GM23338 (cell line): ENCODE data around the gene TOMM70. TPM values are rescaled to one million over a fixed set of nuclear protein-coding genes. Genes with fewer than 3 reads are reported as not detected.

Source experiments
- ATAC-seq: fragments of 200-7000 bp; cut with Tn5 transposase; 3 replicates; pipeline ENCODE4 v1.9.1; 2020
- DNase-seq: peaks from one replicate; pipeline ENCODE4 v3.0.0-alpha.2; 2015; ENCODE audit warnings: low spot score
- H2AFZ ChIP-seq: fragments of 200-600 bp; sonication (generic); 2 replicates; pipeline ENCODE4 v1.8.0; 2016; ENCODE audit warnings: antibody characterized with exemption, mild to moderate bottlenecking, moderate library complexity
- H3F3A ChIP-seq: fragments of 200-600 bp; sonication (generic); replicated peaks from 2 replicates; pipeline ENCODE4 v1.8.0; 2017; ENCODE audit warnings: antibody characterized with exemption, mixed run types, low read depth
- H3K27ac ChIP-seq: fragments of 200-600 bp; sonication (generic); 2 replicates; pipeline ENCODE4 v1.6.1; 2016; ENCODE audit warnings: low read depth
- H3K27me3 ChIP-seq: fragments of 200-600 bp; sonication (generic); 2 replicates; pipeline ENCODE4 v1.8.0; 2016; ENCODE audit warnings: mild to moderate bottlenecking, mixed run types, moderate library complexity; ENCODE audit not compliant: insufficient read depth
- H3K36me3 ChIP-seq: fragments of 200-600 bp; sonication (generic); 2 replicates; pipeline ENCODE4 v1.8.0; 2016; ENCODE audit warnings: mild to moderate bottlenecking; ENCODE audit not compliant: insufficient read depth
- H3K4me1 ChIP-seq: fragments of 200-600 bp; sonication (generic); 2 replicates; pipeline ENCODE4 v1.8.0; 2016; ENCODE audit warnings: mild to moderate bottlenecking, moderate library complexity; ENCODE audit not compliant: insufficient read depth
- H3K4me2 ChIP-seq: fragments of 200-600 bp; sonication (generic); 2 replicates; pipeline ENCODE4 v1.7.1; 2017; ENCODE audit warnings: mixed run types
- H3K4me3 ChIP-seq: fragments of 200-600 bp; sonication (generic); 2 replicates; pipeline ENCODE4 v1.6.1; 2016; ENCODE audit warnings: mixed run types
- H3K79me2 ChIP-seq: fragments of 200-600 bp; sonication (generic); replicated peaks from 2 replicates; pipeline ENCODE4 v1.8.0; 2017; ENCODE audit warnings: mild to moderate bottlenecking; ENCODE audit not compliant: insufficient read depth
- H3K9me2 ChIP-seq: fragments of 200-600 bp; sonication (generic); 2 replicates; pipeline ENCODE4 v1.8.0; 2017; ENCODE audit not compliant: insufficient read depth
- H4K20me1 ChIP-seq: fragments of 200-600 bp; sonication (generic); replicated peaks from 2 replicates; pipeline ENCODE4 v1.8.0; 2017; ENCODE audit warnings: mild to moderate bottlenecking; ENCODE audit not compliant: insufficient read depth
- H3K27ac Mint-ChIP-seq: 2 replicates; pipeline ENCODE4 v1.8.0; 2020; ENCODE audit warnings: inconsistent platforms, mild to moderate bottlenecking, moderate library complexity, mixed read lengths
- H3K27me3 Mint-ChIP-seq: 3 replicates; pipeline ENCODE4 v1.8.0; 2022; ENCODE audit warnings: low read depth, mild to moderate bottlenecking, moderate library complexity, mixed read lengths, inconsistent platforms; ENCODE audit not compliant: insufficient read depth, poor library complexity
- H3K36me3 Mint-ChIP-seq: 3 replicates; pipeline ENCODE4 v1.8.0; 2021; ENCODE audit warnings: low read depth, mild to moderate bottlenecking, inconsistent platforms, moderate library complexity, mixed read lengths
- H3K4me1 Mint-ChIP-seq: 3 replicates; pipeline ENCODE4 v1.8.0; 2020; ENCODE audit warnings: mild to moderate bottlenecking, inconsistent platforms, mixed read lengths
- H3K4me3 Mint-ChIP-seq: 3 replicates; pipeline ENCODE4 v1.8.0; 2021; ENCODE audit warnings: moderate library complexity, mild to moderate bottlenecking, inconsistent platforms, mixed read lengths
- H3K9me3 Mint-ChIP-seq: 3 replicates; pipeline ENCODE4 v1.8.0; 2020; ENCODE audit warnings: moderate library complexity, mild to moderate bottlenecking, inconsistent platforms, mixed read lengths
- CREB1 ChIP-seq: fragments of 250-450 bp; sonication (Bioruptor Pico); IDR thresholded peaks from 2 replicates; pipeline ENCODE4 v1.5.0; 2020; ENCODE audit warnings: low read depth, mild to moderate bottlenecking, moderate library complexity
- CTCF ChIP-seq, 2 experiments: fragments of 200-600 bp in 1 of 2; sonication (generic) in 1 of 2; conservative IDR thresholded peaks; 2 replicates each; pipeline versions ENCODE4 v1.5.1 to v1.6.1; 2016 to 2017; ENCODE audit warnings: antibody characterized with exemption in 2 of 2, low read depth in 2 of 2, mild to moderate bottlenecking in 2 of 2, moderate library complexity in 1 of 2
- EZH2 ChIP-seq: fragments of 200-600 bp; sonication (generic); IDR thresholded peaks from one replicate; pipeline ENCODE4 v1.8.0; 2017; ENCODE audit warnings: antibody characterized with exemption, mild to moderate bottlenecking, low read depth; ENCODE audit not compliant: unreplicated experiment
- EZH2phosphoT487 ChIP-seq: fragments of 200-600 bp; sonication (generic); IDR thresholded peaks from one replicate; pipeline ENCODE4 v1.8.1; 2018; ENCODE audit warnings: antibody characterized with exemption; ENCODE audit not compliant: unreplicated experiment
- JUNB ChIP-seq: IDR thresholded peaks from one replicate; pipeline ENCODE4 v1.6.1; 2016; ENCODE audit warnings: antibody characterized with exemption; ENCODE audit not compliant: unreplicated experiment
- NANOG ChIP-seq: IDR thresholded peaks from 2 replicates; pipeline ENCODE4 v1.6.1; 2016; ENCODE audit warnings: antibody characterized with exemption, borderline replicate concordance
- POLR2AphosphoS5 ChIP-seq: IDR thresholded peaks from 2 replicates; pipeline ENCODE4 v1.6.1; 2016; ENCODE audit warnings: antibody characterized with exemption, low read depth
- STAT1 ChIP-seq: IDR thresholded peaks from one replicate; pipeline ENCODE4 v1.6.1; 2016; ENCODE audit warnings: antibody characterized with exemption; ENCODE audit not compliant: unreplicated experiment
- ZNF114 ChIP-seq: fragments of 250-450 bp; sonication (Bioruptor Pico); IDR thresholded peaks from 2 replicates; pipeline ENCODE4 v1.5.0; 2020; ENCODE audit warnings: mild to moderate bottlenecking, moderate library complexity
- ZNF331 ChIP-seq: fragments of 250-450 bp; sonication (Bioruptor Pico); IDR thresholded peaks from 2 replicates; pipeline ENCODE4 v1.5.0; 2020; ENCODE audit warnings: low read depth, mild to moderate bottlenecking, moderate library complexity
- polyA plus RNA-seq: library from polyadenylated mRNA; unstranded; fragments of >200 nt; fragmentation: Nextera tagmentation; extraction: Ambion mirVana; gene quantifications from 2 replicates; pipeline ENCODE4 v1.2.1, GENCODE V29; 2016
- total RNA-seq: library from RNA; depleted of rRNA; stranded (reverse); fragments of >200 nt; shearing (Covaris generic); gene quantifications from 2 replicates; pipeline ENCODE4 v1.2.3, GENCODE V29; 2014
- TF ChIP-seq, protein P1 (sequence below): IDR thresholded peaks from 2 replicates; pipeline ENCODE4 v1.6.1; 2016; ENCODE audit warnings: antibody characterized with exemption
- TF ChIP-seq, protein P2 (sequence below): IDR thresholded peaks from one replicate; pipeline ENCODE4 v1.6.1; 2018; ENCODE audit warnings: antibody characterized with exemption; ENCODE audit not compliant: unreplicated experiment
- TF ChIP-seq, protein P3 (sequence below): fragments of 250-450 bp; sonication (Bioruptor Pico); IDR thresholded peaks from 2 replicates; pipeline ENCODE4 v1.5.0; 2020; ENCODE audit warnings: mild to moderate bottlenecking, moderate library complexity

The TOMM70 gene
- total and polyA plus RNA-seq, 2 experiments from 2014 or later, result 29.5 to 66.8 TPM

DNA sequence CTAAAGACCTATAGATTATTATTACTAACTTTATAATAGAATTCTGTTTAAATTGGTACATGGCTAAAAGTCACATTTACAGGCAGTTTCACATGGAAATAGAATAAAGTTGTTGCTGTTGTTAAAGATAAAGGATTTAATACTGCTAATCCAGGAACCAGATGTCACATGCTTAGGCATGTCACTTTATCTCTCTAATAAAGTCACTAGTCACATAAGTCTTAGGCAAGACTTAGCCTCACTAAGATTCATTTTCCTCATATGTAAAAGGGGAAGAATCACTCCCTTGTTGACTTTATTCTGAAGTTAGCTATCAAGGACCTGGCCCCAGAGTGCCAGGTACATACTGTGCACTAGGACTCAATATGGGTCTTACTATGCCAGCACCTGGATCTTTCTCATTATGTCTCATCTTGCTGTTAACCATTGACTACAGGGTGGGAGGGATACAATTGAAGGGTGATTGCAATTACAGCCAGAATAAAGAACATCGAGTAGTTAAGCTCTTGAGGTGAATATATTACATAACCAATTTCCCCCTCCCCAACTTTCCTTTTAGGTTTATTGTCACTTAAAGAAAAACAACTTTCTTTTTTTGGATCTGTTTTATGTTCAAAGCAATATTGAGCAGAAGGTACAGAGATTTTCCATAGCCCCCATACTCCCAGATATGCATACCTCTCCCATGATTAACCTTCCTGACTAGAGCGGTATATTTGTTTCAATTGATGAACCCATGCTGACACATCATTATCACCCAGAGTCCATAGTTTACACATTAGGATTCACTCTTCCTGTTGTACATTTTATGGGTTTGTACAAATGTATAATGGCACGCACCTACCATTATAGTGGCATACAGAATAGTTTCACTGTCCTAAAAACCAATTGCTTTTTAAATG lies 37.1 kb upstream of the TOMM70 start:
- Histone ChIP-seq H3K4me3 (no peak overlapping the region), H3F3A (no peaks in the 10 kb centered on the region), H3K4me1 (peaks cover 8% of the 10 kb centered on the region; the same call in 1 of the 2 replicates), H3K4me2 (no peak overlapping the region), H4K20me1 (no peaks in the 10 kb centered on the region; the same call in 1 of the 2 replicates), H3K79me2 (no peaks in the 10 kb centered on the region), H3K27ac (no peak overlapping the region), H3K36me3 (no peaks in the 10 kb centered on the region), H3K9me2 (no peaks in the 10 kb centered on the region), H2AFZ (no peak overlapping the region), H3K27me3 (no peaks in the 10 kb centered on the region)
- ATAC-seq, result no peak
- peaks cover 2% of the 10 kb centered on the region; the same call in 2 of the 3 replicates for H3K4me1 Mint-ChIP-seq
- no peak overlapping the region for H3K27ac Mint-ChIP-seq
- H3K9me3 Mint-ChIP-seq, result peaks cover 29% of the 10 kb centered on the region
- no peak for DNase-seq
- no peak for TF ChIP-seq CTCF (conservative IDR thresholded peaks at IDR 0.05; ENCODE audit: low read depth in 2 of 2)
- no peak for TF ChIP-seq ZNF114
- TF ChIP-seq, protein P1, sequence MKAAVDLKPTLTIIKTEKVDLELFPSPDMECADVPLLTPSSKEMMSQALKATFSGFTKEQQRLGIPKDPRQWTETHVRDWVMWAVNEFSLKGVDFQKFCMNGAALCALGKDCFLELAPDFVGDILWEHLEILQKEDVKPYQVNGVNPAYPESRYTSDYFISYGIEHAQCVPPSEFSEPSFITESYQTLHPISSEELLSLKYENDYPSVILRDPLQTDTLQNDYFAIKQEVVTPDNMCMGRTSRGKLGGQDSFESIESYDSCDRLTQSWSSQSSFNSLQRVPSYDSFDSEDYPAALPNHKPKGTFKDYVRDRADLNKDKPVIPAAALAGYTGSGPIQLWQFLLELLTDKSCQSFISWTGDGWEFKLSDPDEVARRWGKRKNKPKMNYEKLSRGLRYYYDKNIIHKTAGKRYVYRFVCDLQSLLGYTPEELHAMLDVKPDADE, result no peak
- TF ChIP-seq POLR2AphosphoS5, result no peak
- no peak for TF ChIP-seq ZNF331 (CRISPR knock-in tag)
- TF ChIP-seq STAT1, result no peak
- no peak for TF ChIP-seq EZH2
- TF ChIP-seq EZH2phosphoT487, result no peak
- TF ChIP-seq, protein P2, sequence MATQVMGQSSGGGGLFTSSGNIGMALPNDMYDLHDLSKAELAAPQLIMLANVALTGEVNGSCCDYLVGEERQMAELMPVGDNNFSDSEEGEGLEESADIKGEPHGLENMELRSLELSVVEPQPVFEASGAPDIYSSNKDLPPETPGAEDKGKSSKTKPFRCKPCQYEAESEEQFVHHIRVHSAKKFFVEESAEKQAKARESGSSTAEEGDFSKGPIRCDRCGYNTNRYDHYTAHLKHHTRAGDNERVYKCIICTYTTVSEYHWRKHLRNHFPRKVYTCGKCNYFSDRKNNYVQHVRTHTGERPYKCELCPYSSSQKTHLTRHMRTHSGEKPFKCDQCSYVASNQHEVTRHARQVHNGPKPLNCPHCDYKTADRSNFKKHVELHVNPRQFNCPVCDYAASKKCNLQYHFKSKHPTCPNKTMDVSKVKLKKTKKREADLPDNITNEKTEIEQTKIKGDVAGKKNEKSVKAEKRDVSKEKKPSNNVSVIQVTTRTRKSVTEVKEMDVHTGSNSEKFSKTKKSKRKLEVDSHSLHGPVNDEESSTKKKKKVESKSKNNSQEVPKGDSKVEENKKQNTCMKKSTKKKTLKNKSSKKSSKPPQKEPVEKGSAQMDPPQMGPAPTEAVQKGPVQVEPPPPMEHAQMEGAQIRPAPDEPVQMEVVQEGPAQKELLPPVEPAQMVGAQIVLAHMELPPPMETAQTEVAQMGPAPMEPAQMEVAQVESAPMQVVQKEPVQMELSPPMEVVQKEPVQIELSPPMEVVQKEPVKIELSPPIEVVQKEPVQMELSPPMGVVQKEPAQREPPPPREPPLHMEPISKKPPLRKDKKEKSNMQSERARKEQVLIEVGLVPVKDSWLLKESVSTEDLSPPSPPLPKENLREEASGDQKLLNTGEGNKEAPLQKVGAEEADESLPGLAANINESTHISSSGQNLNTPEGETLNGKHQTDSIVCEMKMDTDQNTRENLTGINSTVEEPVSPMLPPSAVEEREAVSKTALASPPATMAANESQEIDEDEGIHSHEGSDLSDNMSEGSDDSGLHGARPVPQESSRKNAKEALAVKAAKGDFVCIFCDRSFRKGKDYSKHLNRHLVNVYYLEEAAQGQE, result no peak
- TF ChIP-seq, protein P3, sequence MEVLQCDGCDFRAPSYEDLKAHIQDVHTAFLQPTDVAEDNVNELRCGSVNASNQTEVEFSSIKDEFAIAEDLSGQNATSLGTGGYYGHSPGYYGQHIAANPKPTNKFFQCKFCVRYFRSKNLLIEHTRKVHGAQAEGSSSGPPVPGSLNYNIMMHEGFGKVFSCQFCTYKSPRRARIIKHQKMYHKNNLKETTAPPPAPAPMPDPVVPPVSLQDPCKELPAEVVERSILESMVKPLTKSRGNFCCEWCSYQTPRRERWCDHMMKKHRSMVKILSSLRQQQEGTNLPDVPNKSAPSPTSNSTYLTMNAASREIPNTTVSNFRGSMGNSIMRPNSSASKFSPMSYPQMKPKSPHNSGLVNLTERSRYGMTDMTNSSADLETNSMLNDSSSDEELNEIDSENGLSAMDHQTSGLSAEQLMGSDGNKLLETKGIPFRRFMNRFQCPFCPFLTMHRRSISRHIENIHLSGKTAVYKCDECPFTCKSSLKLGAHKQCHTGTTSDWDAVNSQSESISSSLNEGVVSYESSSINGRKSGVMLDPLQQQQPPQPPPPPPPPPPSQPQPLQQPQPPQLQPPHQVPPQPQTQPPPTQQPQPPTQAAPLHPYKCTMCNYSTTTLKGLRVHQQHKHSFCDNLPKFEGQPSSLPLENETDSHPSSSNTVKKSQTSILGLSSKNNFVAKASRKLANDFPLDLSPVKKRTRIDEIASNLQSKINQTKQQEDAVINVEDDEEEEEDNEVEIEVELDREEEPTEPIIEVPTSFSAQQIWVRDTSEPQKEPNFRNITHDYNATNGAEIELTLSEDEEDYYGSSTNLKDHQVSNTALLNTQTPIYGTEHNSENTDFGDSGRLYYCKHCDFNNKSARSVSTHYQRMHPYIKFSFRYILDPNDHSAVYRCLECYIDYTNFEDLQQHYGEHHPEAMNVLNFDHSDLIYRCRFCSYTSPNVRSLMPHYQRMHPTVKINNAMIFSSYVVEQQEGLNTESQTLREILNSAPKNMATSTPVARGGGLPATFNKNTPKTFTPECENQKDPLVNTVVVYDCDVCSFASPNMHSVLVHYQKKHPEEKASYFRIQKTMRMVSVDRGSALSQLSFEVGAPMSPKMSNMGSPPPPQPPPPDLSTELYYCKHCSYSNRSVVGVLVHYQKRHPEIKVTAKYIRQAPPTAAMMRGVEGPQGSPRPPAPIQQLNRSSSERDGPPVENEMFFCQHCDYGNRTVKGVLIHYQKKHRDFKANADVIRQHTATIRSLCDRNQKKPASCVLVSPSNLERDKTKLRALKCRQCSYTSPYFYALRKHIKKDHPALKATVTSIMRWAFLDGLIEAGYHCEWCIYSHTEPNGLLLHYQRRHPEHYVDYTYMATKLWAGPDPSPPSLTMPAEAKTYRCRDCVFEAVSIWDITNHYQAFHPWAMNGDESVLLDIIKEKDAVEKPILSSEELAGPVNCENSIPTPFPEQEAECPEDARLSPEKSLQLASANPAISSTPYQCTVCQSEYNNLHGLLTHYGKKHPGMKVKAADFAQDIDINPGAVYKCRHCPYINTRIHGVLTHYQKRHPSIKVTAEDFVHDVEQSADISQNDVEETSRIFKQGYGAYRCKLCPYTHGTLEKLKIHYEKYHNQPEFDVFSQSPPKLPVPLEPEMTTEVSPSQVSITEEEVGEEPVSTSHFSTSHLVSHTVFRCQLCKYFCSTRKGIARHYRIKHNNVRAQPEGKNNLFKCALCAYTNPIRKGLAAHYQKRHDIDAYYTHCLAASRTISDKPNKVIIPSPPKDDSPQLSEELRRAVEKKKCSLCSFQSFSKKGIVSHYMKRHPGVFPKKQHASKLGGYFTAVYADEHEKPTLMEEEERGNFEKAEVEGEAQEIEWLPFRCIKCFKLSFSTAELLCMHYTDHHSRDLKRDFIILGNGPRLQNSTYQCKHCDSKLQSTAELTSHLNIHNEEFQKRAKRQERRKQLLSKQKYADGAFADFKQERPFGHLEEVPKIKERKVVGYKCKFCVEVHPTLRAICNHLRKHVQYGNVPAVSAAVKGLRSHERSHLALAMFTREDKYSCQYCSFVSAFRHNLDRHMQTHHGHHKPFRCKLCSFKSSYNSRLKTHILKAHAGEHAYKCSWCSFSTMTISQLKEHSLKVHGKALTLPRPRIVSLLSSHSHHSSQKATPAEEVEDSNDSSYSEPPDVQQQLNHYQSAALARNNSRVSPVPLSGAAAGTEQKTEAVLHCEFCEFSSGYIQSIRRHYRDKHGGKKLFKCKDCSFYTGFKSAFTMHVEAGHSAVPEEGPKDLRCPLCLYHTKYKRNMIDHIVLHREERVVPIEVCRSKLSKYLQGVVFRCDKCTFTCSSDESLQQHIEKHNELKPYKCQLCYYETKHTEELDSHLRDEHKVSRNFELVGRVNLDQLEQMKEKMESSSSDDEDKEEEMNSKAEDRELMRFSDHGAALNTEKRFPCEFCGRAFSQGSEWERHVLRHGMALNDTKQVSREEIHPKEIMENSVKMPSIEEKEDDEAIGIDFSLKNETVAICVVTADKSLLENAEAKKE (CRISPR knock-in tag), result no peak
- TF ChIP-seq NANOG, result no peak
- no peak for TF ChIP-seq JUNB
- no peak for TF ChIP-seq CREB1 (CRISPR knock-in tag)
- peaks cover 42% of the 10 kb centered on the region for H3K36me3 Mint-ChIP-seq
- H3K4me3 Mint-ChIP-seq, result no peak overlapping the region
- peaks cover 2% of the 10 kb centered on the region for H3K27me3 Mint-ChIP-seq
